Inflammatory macrophage treated with lipopolysaccharide for 1 hour (primary cell): ENCODE data around the gene LCN12.
A peak's percentile ranks its signal among the peaks of the same experiment; 100 is the strongest.

ENCODE experiments used
- DNase-seq, 2 donors: peaks; one replicate each; pipeline ENCODE4 v3.0.0-alpha.2; 2020 to 2022

LCN12 gene

GRCh38 chr9:136958898-136959850 is 7.1 kb downstream of the LCN12 start:
- no peak for DNase-seq

GRCh38 chr9:136960212-136960937 is 8.3 kb downstream of the LCN12 start:
- no peak for DNase-seq

GRCh38 chr9:136960938-136961275 is 8.8 kb downstream of the LCN12 start:
- DNase-seq, result no peak

- no peak for DNase-seq
These were observed 9.4 kb downstream of the LCN12 start for GRCh38 chr9:136961279-136962065.

- DNase-seq, result no peak
These were observed 10.1 kb downstream of the LCN12 start for GRCh38 chr9:136962163-136962562.

GRCh38 chr9:136962701-136963248 is 10.7 kb downstream of the LCN12 start:
- DNase-seq, result no peak

- no peak for DNase-seq
These were observed 11.3 kb downstream of the LCN12 start for GRCh38 chr9:136963341-136963740.

- DNase-seq, result no peak
These were observed 11.7 kb downstream of the LCN12 start for GRCh38 chr9:136963751-136964150.

- no peak for DNase-seq
These were observed 12.2 kb downstream of the LCN12 start for GRCh38 chr9:136964171-136964689.

- no peak for DNase-seq
These were observed 12.9 kb downstream of the LCN12 start for GRCh38 chr9:136964833-136965422.

GRCh38 chr9:136965771-136966484 is 13.9 kb downstream of the LCN12 start:
- DNase-seq, result peak; percentile 49 to 71

- no peak for DNase-seq
These were observed 16.5 kb downstream of the LCN12 start for GRCh38 chr9:136968333-136969127.

GRCh38 chr9:136969150-136969549 is 17.1 kb downstream of the LCN12 start:
- no peak for DNase-seq

- no peak for DNase-seq
These were observed 17.7 kb downstream of the LCN12 start for GRCh38 chr9:136969774-136970173.

- DNase-seq, result no peak
These were observed 18.3 kb downstream of the LCN12 start for GRCh38 chr9:136970361-136970760.

GRCh38 chr9:136971746-136972145 is 19.7 kb downstream of the LCN12 start:
- DNase-seq, result no peak

- DNase-seq, result no peak
These were observed 20.3 kb downstream of the LCN12 start for GRCh38 chr9:136972335-136972734.

GRCh38 chr9:136972743-136973142 is 20.7 kb downstream of the LCN12 start:
- DNase-seq, result no peak

GRCh38 chr9:136973618-136974617 is 21.8 kb downstream of the LCN12 start:
- no peak for DNase-seq
